Measurements from ENCODE around the gene ZNF441.
"Not testable (repeated sequence)": the region's sequence is repeated elsewhere in the genome, so short reads cannot be mapped to it uniquely, and the experiment has no call there.

ZNF441 gene

DNA sequence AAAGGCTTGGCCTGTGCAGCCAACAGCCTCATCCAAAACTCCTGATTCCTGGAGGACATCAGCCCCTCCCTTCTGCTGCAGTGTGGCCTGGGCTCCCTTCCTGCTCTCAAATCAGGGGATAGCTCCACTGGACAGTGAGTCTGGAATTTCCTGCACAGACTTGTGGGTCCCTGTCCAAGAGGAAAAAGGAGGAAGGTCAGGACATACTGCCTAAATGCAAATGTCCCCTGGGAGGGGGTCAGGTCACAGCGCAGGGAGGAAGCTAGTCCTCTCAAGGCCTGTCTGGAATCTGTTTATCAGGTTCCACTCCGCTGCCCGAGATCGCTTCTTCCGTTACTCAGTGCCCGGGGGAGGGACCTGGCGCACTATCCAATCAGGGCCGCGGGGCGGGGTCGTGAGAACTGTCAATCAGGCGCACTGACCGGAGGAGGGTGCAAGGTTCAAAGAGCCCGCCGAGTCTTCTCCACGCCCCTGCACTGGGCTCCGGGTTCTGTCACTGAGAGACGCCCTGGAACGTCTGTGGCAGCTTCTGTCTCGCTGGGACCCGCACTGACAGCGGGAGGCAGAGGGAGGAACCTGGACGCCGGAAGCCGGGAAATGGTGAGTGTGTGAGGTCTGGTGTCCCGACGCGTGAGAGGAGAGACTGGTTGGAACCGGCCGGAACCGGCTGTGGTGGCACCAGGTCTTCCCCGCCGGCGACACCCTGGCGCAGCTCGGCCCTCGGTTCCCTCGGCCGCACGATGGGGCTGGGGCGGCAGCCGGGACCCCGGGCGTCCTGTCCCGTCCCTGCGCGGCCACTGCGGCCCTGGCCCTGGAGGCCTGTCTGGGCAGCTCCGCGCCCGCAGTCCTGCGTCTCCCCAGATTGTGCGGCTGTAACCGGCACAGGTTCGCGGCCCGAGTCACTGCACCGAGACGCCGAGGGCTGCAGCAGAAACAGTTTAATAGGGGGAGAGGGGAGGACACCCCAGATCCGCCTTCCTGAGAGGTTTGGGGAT is at the start of gene ZNF441:
TSS of gene ZNF441 (plus strand) at position 404 of the 995 bp plus-strand sequence. CDS start at position 598, 194 bp downstream.
- DNase-seq (ENCODE audit: low read depth), result peak; percentile 88

DNA sequence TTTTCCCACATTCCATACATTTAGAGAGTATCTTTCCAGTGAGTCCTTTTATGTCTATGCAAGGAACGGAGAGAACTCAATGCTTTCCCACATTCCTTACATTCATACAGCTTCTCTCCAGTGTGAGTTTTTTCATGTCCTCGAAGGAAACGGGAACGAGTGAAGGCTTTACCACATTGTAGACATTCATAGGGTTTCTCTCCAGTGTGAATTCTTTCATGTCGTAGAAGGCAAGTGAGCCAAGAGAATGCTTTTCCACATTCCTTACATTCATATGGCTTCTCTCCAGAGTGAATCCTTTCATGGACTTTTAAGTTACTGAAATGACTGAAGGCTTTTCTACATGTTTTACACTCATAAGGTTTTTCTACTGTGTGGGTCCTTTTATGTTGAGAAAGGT is 45.1 kb upstream of the ZNF441 start:
- DNase-seq (ENCODE audit: low read depth), result no peak

DNA sequence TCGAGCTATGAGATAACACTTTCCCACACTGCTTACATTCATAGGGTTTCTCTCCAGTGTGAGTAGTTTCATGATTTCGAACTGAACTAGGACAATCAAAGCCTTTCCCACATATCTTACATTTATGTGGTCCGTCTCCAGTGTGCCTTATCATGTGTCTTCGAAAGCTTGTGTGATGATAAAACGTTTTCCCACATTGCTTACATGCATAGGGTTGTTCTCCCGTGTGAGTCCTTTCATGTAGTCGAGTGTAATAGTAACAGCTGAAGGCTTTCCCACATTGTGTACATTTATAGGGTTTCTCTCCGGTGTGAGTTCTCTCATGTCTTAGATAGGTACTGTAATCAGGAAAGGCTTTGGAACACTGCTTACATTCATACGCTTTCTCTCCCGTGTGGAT is 44.4 kb upstream of the ZNF441 start:
- DNase-seq (ENCODE audit: low read depth), result no peak

DNA sequence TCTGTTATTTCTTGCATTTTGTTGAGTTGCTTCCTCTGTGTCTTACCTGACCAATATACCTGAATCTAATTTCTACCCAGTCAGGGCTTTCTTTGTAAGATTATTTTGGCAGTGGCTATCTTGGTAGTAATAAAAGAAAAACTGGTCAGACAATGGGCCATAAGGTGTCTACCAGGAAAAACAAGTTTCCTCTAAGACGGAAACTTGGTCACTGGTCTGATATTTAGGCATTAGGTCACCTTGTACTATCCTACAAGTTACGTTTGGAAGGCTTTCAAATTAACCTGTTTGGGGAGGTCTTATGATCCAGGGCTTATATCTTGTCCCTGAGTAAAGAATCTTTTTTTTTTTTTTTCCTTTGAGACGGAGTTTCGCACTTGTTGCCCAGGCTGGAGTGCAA is 37.2 kb upstream of the ZNF441 start:
- DNase-seq (ENCODE audit: low read depth), result no peak

DNA sequence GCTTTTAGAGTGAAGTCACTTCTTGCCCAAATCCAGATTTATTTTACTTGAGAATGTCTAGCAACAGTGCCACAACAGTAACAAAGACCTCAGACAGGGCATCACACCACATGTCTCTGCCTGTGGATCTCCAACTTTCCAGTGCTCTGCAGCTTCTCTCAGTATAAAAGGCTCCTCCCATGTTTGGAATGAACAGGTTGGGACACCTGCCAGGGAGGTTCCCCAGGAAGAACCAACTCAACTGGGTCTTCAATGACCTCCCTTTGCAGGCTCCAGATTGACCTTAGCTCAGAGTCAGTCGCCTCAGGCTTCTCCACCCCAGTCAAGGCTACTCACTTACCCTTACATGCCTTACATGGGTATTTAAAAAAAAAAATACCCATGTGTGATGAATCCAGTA is 31.4 kb upstream of the ZNF441 start:
- DNase-seq (ENCODE audit: low read depth), result no peak

DNA sequence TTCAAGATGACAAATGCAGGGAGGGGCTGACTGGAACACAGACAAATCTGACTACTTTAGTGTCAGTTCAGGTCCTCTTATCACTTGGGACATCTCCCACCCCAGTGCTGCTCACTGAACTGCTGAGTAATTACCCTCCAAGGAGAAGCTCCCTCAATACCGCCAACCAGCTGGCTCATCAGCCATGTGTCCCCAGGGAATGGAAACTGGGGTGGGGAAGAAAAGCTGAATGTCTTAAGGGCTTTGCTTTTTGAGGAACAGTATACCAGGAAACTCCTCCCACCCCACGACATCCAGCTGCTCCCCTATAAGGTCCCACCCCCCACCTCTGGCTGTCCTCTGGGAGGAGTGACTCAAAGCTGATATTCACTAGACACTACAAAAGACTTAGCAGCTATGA is 30.1 kb upstream of the ZNF441 start:
- DNase-seq (ENCODE audit: low read depth), result no peak

DNA sequence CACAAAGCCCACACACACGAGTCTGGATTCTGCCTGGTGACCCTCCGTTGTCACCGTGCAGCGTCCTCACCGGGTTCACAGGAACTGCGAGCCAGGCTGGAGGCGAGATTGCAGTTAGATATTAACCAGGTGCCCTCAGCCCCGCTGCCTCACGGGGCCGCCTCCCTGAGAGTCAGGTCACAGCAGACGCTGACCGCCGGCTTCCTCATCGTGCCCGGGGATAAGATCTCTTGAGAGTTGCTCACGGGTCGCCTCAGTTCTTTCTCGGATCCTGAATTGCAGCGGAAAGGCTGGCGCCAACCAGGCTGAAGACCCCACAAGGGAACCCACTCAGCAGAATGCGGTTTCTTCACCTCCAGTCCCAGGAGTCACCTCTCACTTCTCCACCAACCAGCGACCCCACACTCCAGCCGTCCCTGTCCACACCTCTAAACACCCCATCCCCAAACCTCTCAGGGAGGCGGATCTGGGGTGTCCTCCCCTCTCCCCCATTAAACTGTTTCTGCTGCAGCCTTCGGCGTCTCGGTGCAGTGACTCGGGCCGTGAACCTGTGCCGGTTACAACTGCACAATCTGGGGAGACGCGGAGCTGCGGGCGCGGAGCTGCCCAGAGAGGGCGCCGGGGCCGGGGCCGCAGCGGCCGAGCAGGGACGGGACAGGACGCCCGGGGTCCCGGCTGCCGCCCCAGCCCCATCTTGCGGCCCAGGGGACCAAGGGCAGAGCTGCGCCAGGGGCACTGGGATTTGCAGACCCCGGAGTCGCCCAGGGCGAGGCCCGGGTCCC is 28.6 kb upstream of the ZNF441 start:
- DNase-seq (ENCODE audit: low read depth), result no peak

DNA sequence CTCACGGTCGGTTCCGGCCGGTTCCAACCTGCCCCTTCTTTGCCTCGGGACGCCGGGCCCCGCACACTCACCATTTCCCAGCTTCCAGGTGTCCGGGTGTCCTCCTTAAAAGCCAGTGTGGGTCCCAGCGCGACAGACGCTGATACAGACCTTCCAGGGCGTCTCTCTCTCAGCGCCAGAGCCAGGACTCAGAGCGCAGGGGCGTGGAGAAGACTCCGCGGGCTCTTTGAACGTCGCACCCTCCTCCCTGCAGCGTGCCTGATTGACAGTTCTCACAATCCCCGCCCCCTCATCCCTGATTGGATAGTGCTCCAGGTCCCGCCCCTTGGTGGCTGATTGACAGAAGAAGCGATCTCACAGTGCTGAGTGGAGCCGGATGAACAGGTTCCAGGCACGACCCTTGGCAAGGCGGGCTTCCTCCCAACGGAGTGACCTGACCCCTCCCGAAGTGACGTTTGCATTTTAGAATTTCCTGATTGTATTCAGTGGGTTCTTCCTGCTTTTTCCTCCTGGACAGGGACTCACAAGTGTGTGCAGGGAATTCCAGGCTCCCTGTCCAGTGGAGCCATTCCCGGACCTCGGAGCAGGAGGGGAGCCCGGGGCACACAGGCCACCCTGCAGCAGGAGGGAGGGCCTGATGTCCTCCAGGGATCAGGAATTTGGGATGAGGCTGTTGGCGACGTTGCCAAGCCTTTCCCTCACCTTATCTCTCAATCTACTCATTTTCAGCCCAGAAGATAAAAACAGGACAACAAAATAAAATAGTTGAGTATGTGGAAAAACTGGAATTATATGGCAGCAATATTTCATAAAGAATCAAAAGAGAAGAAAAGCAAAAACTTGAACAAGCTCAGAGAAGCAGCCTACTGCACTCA is 27.8 kb upstream of the ZNF441 start, which contains the start of gene ZNF823:
TSS of gene ZNF823 (minus strand) at position 201 of the 875 bp plus-strand sequence. CDS start at position 74, 127 bp downstream.
- peak; percentile 97 for DNase-seq (ENCODE audit: low read depth)

DNA sequence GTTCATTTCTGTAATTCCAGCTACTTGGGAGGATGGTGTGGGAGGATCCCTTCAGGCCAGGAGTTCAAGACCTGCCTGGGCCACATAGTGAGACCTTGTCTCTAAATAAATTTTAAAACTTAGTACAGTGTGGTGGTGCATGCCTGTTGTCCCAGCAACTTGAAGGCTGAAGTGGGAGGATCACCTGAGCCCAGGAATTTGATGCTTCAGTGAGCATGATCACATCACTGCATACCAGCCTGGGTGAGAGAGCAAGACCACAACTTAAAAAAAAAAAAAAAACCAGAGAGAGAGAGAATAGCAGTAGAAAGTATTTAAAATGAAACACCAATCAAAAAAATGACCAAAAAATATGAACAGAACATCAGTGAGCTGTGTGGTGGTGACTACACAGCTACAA is 20.9 kb upstream of the ZNF441 start:
- no peak for DNase-seq (ENCODE audit: low read depth)

DNA sequence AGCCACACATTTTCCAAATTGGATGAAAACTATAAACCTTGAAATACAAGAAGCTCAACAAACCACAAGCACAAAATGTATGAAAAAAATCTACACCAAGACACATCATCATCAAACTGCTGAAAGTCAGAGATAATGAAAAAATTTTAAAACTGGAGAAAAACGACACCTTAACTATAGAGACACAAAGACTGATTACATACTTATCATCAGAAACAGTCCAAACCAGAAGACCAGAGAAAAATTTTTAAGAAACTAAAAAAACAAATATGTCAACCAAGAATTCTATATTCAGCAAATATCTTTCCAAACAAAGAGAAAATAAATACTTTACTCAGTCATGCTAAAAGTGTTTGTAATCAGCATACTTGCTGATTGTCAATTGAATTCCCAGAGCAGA is 19.5 kb upstream of the ZNF441 start:
- no peak for DNase-seq (ENCODE audit: low read depth)

DNA sequence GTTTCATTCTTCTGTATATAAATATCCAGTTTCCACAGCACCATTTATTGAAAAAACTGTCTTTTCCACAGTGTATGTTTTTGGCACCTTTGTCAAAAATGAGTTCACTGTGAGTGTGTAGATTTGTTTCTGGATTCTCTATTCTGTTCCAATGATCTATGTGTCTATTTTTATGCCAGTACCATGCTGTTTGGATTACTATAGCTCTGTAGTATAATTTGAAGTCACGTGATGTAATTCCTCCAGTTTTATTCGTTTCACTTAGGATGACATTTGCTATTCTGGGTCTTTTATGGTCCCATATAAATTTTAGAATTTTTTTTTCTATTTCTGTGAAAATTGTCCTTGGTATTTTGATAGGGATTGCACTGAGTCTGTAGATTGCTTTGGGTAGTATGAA is 17.0 kb upstream of the ZNF441 start:
- no peak for DNase-seq (ENCODE audit: low read depth)

DNA sequence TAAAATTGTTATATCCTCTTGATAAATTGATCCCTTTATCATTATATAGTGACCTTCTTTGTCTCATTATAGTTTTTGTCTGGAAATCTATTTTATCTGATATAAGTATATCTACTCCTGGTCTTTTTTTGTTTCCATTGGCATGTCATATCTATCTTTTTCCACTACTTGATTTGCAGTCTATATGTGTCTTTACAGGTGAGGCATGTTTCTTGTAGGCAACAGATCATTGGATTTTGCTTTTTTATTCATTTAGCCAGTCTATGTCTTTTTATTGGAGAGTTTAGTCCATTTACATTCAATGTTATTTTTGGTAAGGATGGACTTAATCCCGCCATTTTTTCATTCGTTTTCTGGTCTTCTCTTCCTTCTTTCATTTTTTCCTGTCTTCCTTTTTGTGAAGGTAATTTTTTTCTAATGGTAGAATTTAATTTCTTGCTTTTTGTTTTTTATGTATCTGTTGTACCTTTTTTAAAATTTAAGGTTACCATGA is 14.5 kb upstream of the ZNF441 start:
- DNase-seq (ENCODE audit: low read depth), result no peak

DNA sequence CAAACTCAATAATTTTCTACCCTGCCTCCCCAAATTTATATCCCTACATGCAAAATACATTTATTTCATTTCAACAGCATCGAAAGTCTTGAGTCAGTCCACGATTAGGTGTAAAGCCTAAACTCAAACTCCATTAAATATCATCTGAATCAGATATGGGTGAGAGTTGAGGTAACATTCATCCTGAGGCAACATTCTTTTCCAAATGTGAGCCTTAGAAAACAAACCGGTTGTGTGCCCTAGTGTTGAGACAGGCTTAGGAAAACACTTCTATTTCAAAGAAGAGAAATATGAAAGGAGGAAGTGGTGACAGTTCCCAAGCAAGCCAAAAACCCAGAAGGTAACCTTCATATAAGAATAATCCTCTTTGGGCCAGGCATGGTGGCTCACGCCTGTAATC is 12.1 kb upstream of the ZNF441 start:
- no peak for DNase-seq (ENCODE audit: low read depth)

DNA sequence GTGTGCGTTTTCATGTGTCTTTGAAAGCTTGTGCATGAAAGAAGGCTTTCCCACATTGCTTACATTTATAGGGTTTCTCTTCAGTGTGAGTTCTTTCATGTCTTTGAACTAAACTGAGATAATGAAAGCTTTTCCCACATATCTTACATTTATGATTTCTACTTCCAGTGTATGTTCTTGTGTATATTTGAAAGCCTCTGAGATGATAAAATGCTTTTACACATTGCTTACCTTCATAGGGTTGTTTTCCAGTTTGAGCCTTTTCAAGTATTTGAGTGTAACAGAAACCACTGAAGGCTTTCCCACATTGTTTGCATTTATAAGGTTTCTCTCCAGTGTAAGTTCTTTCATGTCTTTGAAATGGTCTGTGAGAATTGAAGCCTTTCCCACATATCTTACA is 9.8 kb upstream of the ZNF441 start:
- DNase-seq (ENCODE audit: low read depth), result no peak

DNA sequence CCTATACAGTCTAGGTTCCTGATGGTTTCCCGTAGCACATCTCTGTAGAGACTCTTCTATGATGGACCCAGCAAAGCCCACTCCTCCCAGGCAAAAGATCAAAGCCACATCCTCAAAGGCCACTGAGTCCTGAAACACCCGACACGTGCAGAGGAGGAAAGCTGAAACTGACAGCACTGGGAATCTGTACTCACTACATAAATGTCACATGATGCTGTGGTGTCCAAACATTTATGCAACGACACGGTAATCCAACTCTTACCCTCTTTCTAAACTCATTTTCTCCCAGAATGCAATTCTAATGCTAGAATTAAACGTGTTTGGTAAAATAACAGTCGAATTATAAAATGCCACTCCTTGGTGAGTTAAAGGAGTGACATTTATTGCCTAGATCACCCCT is 7.0 kb upstream of the ZNF441 start:
- no peak for DNase-seq (ENCODE audit: low read depth)

DNA sequence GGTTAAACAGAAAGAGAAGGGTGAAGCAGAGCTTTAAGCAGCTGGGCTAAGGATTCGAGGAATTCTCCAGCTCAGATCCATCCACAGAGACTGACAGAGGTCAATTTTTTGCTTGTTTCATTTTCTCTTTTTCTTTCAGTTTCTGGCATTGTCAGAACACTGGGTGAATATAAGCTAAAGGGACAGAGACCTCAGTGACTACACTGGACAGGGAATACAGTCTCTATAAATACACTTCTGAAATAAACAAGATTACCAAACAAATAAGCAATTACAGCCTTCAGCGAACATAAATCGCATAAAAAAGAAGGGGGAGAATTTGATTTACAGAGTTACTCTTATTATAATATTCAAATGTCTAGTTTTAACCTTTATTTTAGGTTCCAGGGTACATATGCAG is 3.7 kb upstream of the ZNF441 start:
- no peak for DNase-seq (ENCODE audit: low read depth)

DNA sequence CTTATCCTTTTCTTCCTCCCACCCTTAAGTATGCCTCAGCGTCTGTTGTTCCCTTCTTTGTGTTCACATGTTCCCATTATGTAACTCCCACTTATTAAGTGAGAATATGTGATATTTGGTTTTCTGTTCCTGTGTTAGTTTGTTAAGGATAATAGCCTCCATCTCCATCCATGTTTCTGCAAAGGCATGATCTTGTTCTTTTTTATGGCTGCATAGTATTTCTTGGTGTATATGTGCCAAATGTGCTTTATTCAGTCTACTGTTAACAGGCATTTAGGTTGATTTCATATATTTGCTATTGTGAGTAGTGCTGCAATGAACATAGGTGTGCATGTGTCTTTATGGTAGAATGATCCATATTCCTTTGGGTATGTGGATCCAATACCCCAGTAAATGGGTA is 3.2 kb upstream of the ZNF441 start:
- DNase-seq (ENCODE audit: low read depth), result no peak

DNA sequence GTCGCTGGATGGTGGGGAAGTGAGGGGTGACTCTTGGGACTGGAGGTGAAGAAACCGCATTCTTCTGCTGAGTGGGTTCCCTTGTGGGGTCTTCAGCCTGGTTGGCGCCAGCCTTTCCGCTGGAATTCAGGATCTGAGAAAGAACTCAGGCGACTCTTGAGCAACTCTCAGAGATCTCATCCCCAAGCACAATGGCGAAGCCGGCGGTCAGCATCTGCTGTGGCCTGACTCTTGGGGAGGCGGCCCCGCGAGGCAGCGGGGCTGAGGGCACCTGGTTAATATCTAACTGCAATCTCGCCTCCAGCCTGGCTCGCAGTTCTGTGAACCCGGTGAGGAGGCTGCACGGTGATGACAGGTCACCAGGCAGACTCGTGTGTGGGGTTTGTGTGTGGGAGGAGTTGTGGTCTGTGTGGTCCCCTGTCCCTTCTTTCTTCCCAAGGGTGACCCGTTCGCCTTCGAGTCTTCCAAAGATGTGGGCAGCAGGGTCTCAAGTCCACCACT is 883 bp downstream of the ZNF441 start:
- no peak for DNase-seq (ENCODE audit: low read depth)

DNA sequence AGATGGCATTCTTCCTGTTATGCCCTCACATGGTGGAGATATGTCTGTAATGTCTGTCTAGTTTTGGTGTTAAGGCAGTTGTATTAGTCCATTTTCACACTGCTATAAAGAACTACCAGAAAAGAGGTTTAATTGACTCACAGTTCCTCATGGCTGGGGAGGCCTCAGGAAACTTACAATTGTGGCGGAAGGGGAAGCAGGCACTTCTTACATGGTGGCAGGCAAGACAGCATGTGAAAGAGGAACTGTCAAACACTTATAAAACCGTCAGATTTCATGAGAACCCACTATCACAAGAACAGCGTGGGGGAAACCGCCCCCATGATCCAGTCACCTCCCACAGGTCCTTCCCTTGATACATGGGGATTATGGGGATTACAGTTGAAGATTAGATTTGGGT is 3.2 kb downstream of the ZNF441 start:
- DNase-seq (ENCODE audit: low read depth), result no peak

DNA sequence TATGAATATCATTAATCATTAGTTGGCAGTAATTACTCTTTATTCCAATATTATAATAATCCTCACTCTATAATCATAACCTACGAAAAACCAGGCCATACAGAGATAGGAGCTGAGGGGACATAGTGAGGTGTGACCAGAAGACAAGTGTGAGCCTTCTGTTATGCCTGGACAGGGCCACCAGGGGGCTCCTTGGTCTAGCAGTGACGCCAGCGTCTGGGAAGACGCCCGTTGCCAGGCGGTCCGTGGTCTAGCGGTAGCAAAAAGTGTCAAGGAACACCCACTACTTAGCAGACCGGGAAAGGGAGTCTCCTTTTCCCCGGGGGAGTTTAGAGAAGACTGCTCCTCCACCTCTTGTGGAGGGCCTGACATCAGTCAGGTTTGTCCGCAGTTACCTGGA is 4.7 kb downstream of the ZNF441 start:
- DNase-seq (ENCODE audit: low read depth), result not testable (repeated sequence)

DNA sequence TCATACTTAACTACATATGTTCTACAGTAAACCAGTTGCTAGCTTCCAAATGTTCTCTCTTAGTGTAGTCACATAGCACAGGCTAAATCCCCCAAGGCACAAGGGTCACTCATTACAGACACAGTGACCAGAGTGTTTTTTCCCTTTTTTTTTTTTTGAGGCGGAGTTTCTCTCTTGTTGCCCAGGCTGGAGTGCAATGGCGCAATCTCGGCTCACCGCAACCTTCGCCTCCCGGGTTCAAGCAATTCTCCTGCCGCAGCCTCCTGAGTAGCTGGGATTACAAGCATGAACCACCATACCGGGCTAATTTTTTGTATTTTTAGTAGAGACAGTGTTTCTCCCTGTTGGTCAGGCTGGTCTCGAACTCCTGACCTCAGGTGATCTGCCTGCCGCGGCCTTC is 9.9 kb downstream of the ZNF441 start:
- DNase-seq (ENCODE audit: low read depth), result not testable (repeated sequence)

All from HS-5 (cell line).